ENCODE measurements around the gene EOGT. TPM values are rescaled to one million over a fixed set of nuclear protein-coding genes. Genes with fewer than 3 reads are reported as not detected.

The EOGT gene
- total RNA-seq, 1 donor from 2014 or later = 37.9 TPM

DNA sequence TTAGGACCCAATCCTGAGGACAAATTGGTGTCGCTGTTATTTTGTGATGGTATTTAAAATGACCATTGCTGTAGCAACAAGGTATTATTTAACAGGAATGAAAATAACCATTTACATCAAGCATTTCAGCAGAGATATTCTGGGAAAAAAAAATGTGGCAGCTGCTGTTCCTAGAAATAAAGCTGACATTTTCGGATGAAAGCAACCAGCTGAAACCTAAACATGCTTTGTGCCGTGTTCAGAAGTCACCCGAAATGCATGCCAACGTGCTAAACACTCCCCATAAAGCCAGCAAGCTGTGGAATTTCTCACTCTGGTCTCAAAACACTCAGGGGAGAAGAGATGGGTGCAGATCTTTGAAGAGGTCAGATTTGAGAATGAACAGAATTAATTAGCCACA lies 49.6 kb downstream of the EOGT start:
- no peak for DNase-seq (ENCODE audit: low spot score)

DNA sequence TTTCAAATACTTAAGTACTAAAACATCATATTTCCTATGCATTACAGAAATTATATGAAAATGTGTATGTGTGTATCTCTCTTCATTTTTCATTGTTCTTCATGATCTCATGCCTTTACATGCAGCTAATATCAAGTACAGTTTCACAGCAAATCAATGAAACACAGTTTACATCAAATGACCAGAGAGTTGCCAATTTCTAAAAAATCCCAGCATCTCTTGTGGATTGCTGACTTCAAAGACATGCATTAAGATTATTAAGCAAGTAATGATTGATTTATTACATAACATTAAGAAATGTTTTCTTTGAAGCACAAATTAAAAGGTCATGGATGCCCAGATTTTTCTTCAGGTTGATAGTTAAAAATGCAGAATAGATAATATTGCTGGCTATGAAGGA lies 50.1 kb downstream of the EOGT start:
- DNase-seq (ENCODE audit: low spot score) = no peak

- DNase-seq (ENCODE audit: low spot score) = no peak
Measured at GRCh38 chr3:68958932-68959331, 54.6 kb downstream of the EOGT start.

GRCh38 chr3:68957895-68958294 lies 55.6 kb downstream of the EOGT start:
- no peak for DNase-seq (ENCODE audit: low spot score)

DNA sequence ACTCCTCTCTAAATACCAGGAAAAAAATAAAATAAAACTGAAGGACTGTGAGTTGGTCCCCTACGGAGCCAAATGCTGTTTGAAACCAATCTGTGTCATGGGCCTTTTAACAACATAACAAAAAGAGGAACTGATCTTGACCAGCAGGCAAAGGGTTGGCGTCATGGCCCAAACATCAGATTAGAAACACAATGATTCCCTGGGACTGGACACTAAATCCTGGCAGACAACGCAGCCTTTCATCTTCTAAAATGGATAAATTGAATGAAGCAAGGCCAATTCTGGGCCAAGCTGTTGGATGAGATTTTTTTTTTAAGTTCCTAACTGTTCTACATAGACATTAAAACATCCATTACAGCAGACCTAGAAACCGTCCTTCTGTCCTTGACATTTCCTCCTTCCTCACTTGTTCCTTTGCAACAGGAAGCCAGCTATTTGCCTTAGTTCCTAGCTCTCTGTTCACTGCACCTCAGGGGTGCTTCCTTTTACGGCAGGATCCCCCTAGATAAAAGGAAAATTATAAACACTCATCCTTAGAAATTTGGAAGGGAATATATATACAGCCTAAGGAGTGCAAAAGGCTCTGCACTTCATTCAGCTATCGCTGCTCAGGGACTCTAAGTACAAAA lies 59.6 kb downstream of the EOGT start:
- no peak for DNase-seq (ENCODE audit: low spot score)

- DNase-seq (ENCODE audit: low spot score) = no peak
Measured at GRCh38 chr3:68945225-68945624, 68.3 kb downstream of the EOGT start.

DNA sequence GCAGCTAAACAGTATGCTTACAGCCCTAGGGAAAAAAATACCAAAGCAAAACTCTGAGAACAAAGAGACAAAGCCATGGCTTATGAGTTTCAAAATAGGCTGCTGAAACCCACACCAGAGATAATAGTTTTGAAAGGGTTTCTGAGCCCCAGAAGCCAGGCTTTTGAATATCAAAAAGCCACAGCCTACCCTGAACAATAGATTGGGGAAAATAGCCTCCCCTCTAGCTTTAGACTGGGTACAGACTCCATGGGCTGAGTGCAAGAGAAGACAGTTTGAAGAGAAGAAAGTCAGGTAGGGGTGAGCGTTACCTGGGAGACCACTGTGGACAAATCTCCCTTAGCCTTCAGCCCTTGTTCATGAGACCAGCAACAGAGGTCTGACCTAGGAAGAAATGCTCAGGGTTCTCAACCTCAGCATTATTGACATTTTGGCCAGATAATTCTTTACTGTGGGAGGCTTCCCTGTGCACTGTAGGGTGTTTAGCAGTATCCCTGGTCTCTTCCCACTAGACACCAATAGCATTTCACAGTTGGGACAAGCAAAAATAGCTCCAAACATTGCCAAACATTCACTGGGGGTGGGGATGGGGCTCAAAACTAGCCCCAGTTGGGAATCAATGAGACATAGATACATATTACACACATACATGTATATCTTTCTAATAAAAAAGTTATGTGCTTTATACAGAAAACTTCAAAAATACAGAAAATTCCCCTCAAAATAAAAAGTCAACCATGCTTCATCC lies 69.6 kb downstream of the EOGT start:
- no peak for DNase-seq (ENCODE audit: low spot score)

DNA sequence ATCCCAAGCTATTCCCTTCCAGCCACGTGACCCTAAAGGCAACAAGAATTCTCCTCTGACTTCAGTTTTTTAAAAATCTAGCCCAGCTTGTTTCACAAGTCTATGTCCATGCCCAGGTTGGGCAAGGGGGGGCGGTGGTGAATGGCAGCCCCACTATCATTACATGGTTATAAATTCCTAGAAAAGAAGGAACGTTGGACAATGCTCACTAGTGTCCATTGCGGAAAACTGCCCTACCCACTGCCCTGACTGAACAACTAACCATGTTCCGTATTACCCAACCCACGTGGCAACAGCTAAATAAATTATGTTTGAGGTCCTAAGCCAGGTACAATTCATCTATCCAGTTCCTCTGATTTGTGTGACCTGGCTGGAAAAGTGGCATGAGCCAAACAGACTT lies 72.4 kb downstream of the EOGT start:
- DNase-seq (ENCODE audit: low spot score) = no peak

DNA sequence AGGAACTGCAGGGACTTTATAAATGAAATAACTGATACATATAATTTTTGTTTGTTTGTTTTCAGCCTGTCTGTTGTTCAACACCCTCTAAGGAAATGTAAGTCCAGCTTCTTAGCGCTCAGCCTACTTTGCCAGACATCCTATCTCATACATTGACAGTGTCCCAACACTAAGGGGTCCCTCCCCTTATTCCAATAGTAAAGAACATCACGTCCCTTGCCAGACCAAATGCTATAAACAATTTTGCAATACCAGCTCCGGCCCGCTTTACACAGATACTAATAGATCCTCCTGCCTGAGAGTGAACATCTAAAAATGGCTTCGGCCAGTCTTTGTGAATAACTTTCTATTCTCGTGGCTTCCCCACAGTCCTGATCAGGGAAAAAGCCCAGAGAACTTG lies 76.6 kb downstream of the EOGT start:
- DNase-seq (ENCODE audit: low spot score) = no peak

GRCh38 chr3:68935778-68936177 lies 77.7 kb downstream of the EOGT start:
- DNase-seq (ENCODE audit: low spot score) = no peak

GRCh38 chr3:68931406-68932149 lies 81.9 kb downstream of the EOGT start:
- no peak for DNase-seq (ENCODE audit: low spot score)

Small RNAs within 50 kb of the gene (microRNA-seq; reads per million reads assigned to microRNA genes)
- not detected for gene MIR3136 (ENCODE audit: borderline number of aligned reads)

Other genes with a start within 250 kb of the EOGT start
- not detected for gene TAFA4, start 81.1 kb downstream of the EOGT start, total RNA-seq
- gene TMF1, start 38.6 kb upstream of the EOGT start, total RNA-seq = 32.9 TPM
- 54.3 TPM for gene UBA3, start 66.7 kb upstream of the EOGT start, total RNA-seq
- gene ARL6IP5, start 71.3 kb upstream of the EOGT start, total RNA-seq = 200 TPM
- gene LMOD3, start 108.9 kb upstream of the EOGT start, total RNA-seq = 0.10 TPM

All from mesenteric fat pad (tissue), 1 donor.